ENCODE results near the gene MMP11. TPM values are rescaled to one million over a fixed set of nuclear protein-coding genes. Genes with fewer than 3 reads are reported as not detected.

MMP11 gene
- total and polyA plus RNA-seq, 2 of the 13 experiments (the other 11 are each of a cell fraction or from before 2014, with no cell fraction given), result 8.9 to 28.6 TPM

DNA sequence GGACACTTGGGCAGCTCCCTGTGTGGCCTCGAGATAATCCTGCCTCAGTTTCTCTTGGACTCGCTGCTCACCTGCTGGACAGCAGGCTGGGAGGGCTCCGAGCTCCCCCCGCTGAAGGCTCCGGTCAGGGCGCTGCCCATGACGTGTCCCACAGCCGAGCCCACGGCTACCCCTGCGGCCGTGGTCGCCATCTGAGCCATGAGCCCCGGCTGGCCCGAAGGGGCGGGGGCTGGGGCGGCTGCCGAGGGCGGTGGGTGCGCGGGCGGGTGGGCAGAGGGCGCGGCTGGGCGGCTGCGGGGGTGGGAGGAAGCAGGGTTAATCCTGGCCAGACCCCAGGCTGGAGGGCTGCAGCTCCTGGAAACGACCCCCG is 5.4 kb upstream of the MMP11 start:
- BruUV-seq (replicated peaks), result no TSS peak
- no peak for FAIRE-seq
- Histone ChIP-seq H3K9me3 (ENCODE audit: low read length) (no peaks in the 10 kb centered on the region), H2AFZ (ENCODE audit: low read length) (no peak overlapping the region), H4K20me1 (ENCODE audit: insufficient read depth, low read length) (no peaks in the 10 kb centered on the region), H3K36me3 (replicated peaks in 1 of 2; ENCODE audit: control insufficient read depth in 1 of 2, insufficient read depth in 2 of 2, low read length in 2 of 2) (peaks cover 0 to 1% of the 10 kb centered on the region in 2 experiments; a peak in 2 of 5 replicates), H3K4me3 (replicated peaks in 1 of 3; ENCODE audit: insufficient read depth in 1 of 3, low read depth in 2 of 3, low read length in 3 of 3) (peak overlapping the region; percentile 64 to 98 (median 81)), H3K79me2 (ENCODE audit: insufficient read depth, low read length) (peaks cover 7% of the 10 kb centered on the region), H3K27ac (ENCODE audit: extremely low read length, insufficient read depth, low read length) (peak overlapping the region; percentile 88), H3K4me2 (ENCODE audit: low read depth, low read length) (peak overlapping the region; percentile 99), H3K27me3 (ENCODE audit: control insufficient read depth in 1 of 2, insufficient read depth in 2 of 2, low read length in 2 of 2) (no peaks in the 10 kb centered on the region), H3K9ac (ENCODE audit: insufficient read depth, low read depth, low read length) (peak overlapping the region; percentile 79), H3K4me1 (ENCODE audit: insufficient read depth, low read length) (peaks cover 74% of the 10 kb centered on the region)
- no peak for DNase-seq (ENCODE audit: low spot score)
- WGBS (ENCODE audit: low lambda C conversion rate), result 20% methylated on average over 1 of the region's 27 CpGs
- in situ Hi-C loops (cut with HindIII; ENCODE audit: extremely low pct_ligation_motif_present, low pct_unique_long_range_greater_than_20kb) (no loop called here), intact Hi-C loops (cut with micrococcal nuclease; ENCODE audit: unreplicated experiment) (loop anchor here (5.0 kb wide), 1 partner anchor 80 kb away; no protein-coding TSS in a partner anchor)
- ChIA-PET POLR2A (interaction anchor here (0.6 to 6.9 kb wide), 17 partner anchors 7 to 139 kb away, joined by 3 to 89 read pairs (median 6); partner anchors contain the start of genes MIF, SLC2A11, SMARCB1 and VPREB3), CTCF (ENCODE audit: low intra/inter-chr PET ratio, low total read pairs) (interaction anchor here (1.1 to 2.6 kb wide), 3 partner anchors 22 to 82 kb away, joined by 3 to 34 read pairs (median 18); no protein-coding TSS in a partner anchor)
- peak; percentile 4 for ATAC-seq
- TF ChIP-seq ZNF749 (CRISPR knock-in tag; IDR thresholded peaks at IDR 0.05; ENCODE audit: borderline replicate concordance) (0 out of 2 replicates have a peak, but pooled peaks have one; percentile 15), TOE1 (CRISPR knock-in tag; IDR thresholded peaks at IDR 0.05) (no peak), ZNF564 (CRISPR knock-in tag; IDR thresholded peaks at IDR 0.05) (0 out of 2 replicates have a peak, but pooled peaks have one; percentile 11), TP53 (CRISPR knock-in tag; conservative IDR thresholded peaks at IDR 0.05) (0 out of 2 replicates have a peak, but pooled peaks have one; percentile 8), HDAC1 (CRISPR knock-in tag; IDR thresholded peaks at IDR 0.05) (no peak), TMF1 (CRISPR knock-in tag; IDR thresholded peaks at IDR 0.05; ENCODE audit: low read depth) (peak; percentile 11; the same call in 1 of the 2 replicates)
- TF ChIP-seq, protein P1, sequence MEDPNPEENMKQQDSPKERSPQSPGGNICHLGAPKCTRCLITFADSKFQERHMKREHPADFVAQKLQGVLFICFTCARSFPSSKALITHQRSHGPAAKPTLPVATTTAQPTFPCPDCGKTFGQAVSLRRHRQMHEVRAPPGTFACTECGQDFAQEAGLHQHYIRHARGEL (CRISPR knock-in tag; IDR thresholded peaks at IDR 0.05), result no peak
- TF ChIP-seq, protein P2, sequence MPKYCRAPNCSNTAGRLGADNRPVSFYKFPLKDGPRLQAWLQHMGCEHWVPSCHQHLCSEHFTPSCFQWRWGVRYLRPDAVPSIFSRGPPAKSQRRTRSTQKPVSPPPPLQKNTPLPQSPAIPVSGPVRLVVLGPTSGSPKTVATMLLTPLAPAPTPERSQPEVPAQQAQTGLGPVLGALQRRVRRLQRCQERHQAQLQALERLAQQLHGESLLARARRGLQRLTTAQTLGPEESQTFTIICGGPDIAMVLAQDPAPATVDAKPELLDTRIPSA (CRISPR knock-in tag; IDR thresholded peaks at IDR 0.05; ENCODE audit: borderline replicate concordance), result peak; percentile 45; the same call in 1 of the 2 replicates
- TF ChIP-seq, protein P3, sequence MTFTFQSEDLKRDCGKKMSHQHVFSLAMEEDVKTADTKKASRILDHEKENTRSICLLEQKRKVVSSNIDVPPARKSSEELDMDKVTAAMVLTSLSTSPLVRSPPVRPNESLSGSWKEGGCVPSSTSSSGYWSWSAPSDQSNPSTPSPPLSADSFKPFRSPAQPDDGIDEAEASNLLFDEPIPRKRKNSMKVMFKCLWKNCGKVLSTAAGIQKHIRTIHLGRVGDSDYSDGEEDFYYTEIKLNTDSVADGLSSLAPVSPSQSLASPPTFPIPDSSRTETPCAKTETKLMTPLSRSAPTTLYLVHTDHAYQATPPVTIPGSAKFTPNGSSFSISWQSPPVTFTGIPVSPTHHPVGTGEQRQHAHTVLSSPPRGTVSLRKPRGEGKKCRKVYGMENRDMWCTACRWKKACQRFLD (CRISPR knock-in tag; IDR thresholded peaks at IDR 0.05; ENCODE audit: borderline replicate concordance), result no peak
- TF ChIP-seq, protein P4, sequence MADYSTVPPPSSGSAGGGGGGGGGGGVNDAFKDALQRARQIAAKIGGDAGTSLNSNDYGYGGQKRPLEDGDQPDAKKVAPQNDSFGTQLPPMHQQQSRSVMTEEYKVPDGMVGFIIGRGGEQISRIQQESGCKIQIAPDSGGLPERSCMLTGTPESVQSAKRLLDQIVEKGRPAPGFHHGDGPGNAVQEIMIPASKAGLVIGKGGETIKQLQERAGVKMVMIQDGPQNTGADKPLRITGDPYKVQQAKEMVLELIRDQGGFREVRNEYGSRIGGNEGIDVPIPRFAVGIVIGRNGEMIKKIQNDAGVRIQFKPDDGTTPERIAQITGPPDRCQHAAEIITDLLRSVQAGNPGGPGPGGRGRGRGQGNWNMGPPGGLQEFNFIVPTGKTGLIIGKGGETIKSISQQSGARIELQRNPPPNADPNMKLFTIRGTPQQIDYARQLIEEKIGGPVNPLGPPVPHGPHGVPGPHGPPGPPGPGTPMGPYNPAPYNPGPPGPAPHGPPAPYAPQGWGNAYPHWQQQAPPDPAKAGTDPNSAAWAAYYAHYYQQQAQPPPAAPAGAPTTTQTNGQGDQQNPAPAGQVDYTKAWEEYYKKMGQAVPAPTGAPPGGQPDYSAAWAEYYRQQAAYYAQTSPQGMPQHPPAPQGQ (CRISPR knock-in tag; IDR thresholded peaks at IDR 0.05; ENCODE audit: borderline replicate concordance), result no peak
